Amniotic epithelial cell (primary cell): ENCODE data around the gene TARP.

Experiments
- DNase-seq: peaks from one replicate; pipeline ENCODE4 v3.0.0-alpha.2; 2010; ENCODE audit warnings: low read depth

The TARP gene

DNA sequence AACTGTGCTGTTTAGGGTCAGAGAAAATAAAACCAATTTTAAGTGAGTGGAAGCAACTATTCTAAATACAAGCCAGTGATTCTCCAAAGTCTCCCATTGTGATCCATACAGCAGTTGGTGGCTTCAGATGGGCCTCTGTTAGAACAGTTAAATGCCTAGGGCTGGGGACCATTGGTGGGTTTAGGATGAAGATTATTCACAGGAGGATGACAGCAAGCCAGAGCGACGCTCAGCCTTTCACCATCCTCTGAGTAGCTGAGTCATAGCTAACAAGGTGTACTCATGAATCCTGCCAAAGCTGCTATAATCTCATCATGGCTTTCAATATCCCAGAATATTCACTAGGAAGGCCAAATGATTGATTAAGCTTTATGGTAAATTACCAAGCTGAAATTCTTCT lies 55.8 kb downstream of the TARP start:
- DNase-seq, result no peak

DNA sequence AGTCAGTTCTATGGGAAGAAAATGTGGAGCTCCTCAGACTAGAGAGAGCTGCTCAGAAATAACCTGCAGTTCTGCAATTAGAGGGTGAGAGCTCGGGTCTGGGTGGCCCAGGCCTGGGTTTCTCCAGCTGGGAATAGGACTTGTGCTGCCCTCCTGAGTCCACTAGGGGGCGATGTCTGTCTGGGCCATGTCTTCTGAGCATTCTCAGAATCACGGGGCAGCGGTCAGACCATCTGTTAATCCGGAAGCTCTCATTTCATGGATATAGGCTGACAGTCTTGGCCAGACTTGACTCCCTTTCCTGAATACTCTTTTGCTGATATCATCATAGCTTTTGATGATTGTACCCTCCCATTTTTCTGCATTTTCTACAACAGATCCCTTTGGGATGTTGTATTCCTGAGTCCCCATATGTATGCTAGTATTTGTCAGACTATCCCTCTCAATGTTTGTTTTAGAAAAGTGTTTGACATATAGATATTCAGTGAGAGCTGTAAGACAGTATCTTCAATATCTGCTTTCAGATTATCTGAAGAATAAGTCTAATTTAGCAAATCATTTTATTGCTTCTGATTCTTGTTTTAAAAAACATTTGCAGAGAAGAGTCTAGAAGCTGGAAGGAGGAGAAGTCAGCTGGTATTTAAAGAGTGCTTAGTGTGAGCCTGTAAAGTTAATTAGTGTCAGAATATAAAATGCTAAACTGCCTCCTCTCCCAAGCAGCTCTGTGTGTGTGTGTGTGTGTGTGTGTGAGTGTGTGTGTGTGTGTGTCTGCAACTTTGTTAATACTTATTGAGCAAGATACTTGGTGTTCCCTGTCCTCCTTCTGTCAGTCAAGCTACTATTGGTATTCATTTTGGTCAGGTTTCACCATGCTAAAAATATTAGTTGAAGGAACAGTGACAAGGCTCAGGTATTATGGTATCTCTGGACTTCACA lies 57.4 kb downstream of the TARP start:
- peak; percentile 93 for DNase-seq

DNA sequence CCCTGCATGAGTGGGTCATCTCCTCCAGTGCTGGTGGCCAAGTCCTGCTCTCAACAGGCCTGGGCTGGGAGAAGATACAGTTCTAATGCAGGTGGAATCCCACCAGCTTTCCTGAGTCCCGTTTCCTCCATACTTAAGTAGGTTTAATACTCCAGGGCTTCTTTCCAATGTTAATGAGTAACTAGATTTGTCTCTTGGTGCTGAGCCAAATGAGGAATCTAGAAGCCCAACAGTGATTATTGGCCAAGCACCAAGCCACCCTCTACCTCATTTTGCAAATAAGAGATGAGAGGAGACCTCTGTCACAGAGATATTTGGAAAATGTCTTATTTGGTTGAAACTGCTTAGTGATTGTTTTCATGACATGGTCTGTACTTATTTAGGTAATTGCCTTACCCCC lies 58.3 kb downstream of the TARP start:
- DNase-seq, result no peak

DNA sequence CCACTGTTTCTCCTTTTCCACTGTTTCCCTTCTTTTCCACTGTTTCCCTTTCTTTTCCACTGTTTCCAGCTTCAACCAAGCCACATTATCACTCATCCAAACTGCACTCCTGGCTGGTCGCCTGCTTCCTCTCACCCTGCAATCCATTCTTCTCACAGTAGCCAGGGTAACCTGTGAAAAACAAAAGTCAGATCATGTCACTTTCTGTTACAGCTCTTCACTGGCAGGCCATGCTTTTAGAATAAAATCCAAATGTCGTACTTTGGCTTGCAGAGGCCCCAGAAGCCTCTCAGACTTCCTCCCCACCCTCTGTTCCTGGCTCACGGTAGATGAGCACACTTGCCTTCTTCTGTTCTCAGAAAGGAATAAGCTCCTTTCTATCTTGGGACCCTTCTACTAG lies 61.5 kb downstream of the TARP start:
- peak; percentile 46 for DNase-seq

DNA sequence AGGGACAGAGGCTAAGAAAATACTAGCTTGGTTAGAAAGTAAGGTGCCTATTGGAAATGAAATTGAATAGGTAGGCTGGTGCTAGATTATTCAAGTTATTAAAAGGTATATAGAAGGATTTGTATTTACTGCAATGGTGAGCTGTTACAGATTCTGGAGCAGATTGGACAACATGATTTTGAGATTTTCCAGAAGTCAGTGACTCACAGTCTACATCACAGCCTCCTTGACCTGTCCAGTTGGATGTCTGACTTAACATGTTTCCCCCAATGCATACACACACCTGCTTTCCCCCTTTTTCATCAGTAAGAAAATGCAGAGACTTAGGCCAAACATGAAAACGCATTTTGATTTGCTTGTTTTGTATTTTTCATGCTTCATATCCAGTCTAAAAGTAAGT lies 62.0 kb downstream of the TARP start:
- DNase-seq, result peak; percentile 63
